ENCODE data around the gene GPX8.

Gene GPX8

GRCh38 chr5:55172937-55173686 lies 13.1 kb downstream of the GPX8 start, which contains the start of gene CDC20B:
Gene CDC20B (minus strand): TSS chr5:55173177. CDS start chr5:55173000, 177 bp downstream.
- DNase-seq: peak; percentile 98

DNA sequence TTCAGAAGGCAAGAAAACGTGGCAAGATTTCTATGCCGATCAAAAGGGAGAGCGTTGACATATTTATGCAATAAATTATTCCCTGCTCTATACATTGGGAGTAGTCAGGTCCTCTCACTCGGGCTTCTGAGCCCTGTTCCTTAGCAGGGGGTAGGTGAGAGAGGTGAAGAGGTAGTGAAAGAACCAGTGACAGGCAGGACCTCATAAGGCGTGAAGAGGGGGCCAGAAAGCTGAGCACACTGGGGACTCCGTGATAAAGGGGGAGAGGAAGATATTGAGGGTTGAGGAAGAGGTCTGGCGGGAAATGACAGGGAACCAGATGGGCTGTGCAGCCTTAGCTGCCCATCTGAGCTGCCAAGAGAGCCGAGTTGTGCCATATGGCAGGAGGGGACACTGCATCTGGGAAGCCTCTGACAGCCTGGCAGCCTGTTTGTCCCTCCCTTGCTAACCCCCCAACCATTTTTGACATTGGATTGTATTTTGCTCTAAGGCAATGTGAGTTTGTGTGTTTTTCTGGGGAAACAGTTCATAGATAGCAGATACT lies 13.8 kb downstream of the GPX8 start:
- DNase-seq: peak; percentile 71

GRCh38 chr5:55175781-55176175 lies 15.8 kb downstream of the GPX8 start:
- no peak for DNase-seq

- DNase-seq: peak; percentile 74
Measured at GRCh38 chr5:55176176-55176818, 16.3 kb downstream of the GPX8 start.

GRCh38 chr5:55177078-55177477 lies 17.1 kb downstream of the GPX8 start:
- no peak for DNase-seq

- DNase-seq: no peak
Measured at GRCh38 chr5:55180016-55180415, 20.0 kb downstream of the GPX8 start.

DNA sequence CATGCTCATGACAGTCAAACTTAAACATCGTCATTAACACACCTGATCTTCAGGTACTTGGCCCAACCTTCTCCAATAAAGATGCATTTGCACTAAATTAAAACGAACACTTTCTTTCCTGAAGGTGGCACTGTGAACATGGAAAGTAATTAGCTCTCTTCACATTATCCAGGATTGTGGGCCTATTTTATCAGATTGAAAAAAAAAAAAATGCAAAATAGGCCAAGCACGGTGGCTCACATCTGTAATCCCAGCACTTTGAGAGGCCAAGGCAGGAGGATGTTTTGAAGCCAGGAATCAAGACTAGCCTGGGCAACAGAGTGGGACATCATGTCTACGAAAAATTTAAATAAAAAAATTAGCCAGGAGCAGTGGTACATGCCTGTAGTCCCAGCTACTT lies 27.4 kb downstream of the GPX8 start:
- DNase-seq: peak; percentile 49

GRCh38 chr5:55188656-55189540 lies 28.9 kb downstream of the GPX8 start:
- no peak for DNase-seq

- DNase-seq: no peak
Measured at GRCh38 chr5:55191165-55191564, 31.2 kb downstream of the GPX8 start.

- DNase-seq: no peak
Measured at GRCh38 chr5:55205001-55205400, 45.0 kb downstream of the GPX8 start.

GRCh38 chr5:55211184-55211874 lies 51.4 kb downstream of the GPX8 start:
- DNase-seq: no peak

Data from NCI-H2171 (cell line).